ENCODE data around the gene SERGEF.
"Not testable (repeated sequence)": the region's sequence is repeated elsewhere in the genome, so short reads cannot be mapped to it uniquely, and the experiment has no call there.

The SERGEF gene

DNA sequence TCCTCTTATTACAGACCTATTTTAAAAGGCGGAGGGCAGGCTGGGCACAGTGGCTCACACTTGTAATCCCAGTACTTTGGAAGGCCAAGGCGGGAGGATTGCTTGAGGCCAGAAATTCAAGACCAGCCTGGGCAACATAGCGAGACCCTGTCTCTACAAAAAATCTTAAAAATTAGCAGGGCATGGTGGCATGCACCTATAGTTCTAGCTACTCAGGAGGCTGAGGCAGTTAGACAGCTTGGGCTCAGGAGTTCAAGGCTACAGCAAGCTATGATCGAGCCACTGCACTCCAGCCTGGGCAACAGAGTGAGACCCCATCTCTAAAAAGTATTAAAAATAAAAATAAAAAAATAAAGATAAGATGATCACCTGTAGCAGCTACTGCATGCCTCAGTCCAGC lies 12.7 kb downstream of the SERGEF start:
- DNase-seq, result not testable (repeated sequence)

DNA sequence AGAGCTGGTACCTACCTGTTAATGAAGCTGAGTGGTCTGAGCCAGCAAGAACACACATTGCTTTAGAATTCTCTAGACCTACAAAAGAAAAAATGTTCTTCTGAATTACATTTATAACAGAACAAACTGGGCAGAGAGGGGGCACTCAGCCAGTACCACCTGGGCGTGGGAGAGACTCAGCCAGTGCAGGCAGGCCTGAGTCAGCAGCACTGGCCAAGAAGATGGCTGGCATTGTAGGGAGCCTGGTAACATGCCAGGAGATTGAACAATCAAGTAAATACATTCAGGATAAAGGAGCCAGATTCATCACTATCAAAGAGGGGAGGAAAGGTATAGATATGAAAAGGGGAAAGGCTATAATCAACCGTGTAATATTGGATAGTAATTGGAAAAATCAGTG lies 19.9 kb downstream of the SERGEF start:
- no peak for DNase-seq

DNA sequence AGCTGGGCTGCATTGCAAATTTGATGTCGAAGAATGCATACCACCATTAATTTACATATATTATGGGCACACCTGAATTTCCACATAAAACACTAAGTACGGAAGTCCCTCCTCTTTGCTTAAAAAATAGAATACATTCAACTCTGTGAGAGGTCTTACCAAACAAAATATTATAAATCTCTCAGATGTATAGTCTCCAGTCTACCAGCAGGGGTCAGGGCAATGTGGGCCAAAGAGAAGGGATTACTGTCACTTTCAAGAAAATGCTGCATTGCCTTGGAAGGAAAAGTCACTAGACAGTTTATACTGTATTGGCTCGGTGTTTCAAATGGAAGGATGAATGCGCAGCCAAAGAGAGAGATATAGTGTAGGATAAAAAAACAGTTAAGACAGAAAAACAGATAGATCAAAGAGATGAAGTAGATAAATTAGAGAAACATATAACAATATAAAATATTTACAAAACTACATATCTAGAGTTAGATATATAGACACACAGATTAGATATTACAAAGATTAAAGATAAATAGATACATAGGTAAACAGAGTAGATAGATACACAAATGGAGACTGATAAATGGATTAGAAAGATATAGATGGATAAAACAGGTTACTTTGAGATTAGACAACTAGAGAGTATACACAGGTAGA lies 20.9 kb downstream of the SERGEF start:
- DNase-seq, result peak in 2 of 4 experiments; percentile 16

DNA sequence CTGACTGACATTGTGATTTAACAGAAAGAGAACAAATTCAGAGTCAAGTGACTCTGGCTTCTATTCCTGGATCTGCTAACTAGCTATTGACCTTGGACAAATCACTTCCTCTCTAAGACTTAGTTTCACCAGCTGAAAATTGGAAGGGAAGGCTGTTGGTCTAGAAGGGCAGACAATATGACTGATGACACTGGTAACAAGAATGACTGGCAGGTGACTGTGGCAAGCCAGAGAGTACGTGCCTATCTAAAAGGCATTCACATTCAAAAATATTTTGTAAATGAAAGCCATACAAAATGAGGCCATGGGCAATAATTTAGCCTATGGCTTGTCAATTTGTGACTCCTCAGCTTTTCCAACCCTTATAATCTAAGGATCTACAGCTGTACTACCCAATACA lies 23.5 kb downstream of the SERGEF start:
- DNase-seq, result no peak

DNA sequence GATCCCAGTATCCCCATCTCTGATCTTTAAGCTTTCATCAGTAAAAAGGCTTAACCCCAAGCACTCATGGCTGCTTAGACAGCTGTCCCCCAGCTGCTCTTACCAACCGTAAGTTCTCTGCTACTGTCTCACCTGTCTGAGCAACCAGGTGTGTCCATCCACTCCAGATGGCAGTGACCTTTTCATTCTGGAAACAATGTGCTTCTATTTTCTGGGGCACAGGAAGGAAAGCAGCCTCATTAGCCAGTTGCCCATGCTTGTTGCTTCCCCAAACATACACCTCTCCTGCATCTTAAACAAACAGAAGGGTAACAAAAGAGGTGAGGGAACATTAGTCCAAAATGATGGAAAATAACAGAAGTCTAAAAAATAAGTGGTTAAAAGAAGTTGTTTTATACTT lies 24.4 kb downstream of the SERGEF start:
- no peak for DNase-seq

GRCh38 chr11:17987826-17988225 lies 25.0 kb downstream of the SERGEF start:
- no peak for DNase-seq

DNA sequence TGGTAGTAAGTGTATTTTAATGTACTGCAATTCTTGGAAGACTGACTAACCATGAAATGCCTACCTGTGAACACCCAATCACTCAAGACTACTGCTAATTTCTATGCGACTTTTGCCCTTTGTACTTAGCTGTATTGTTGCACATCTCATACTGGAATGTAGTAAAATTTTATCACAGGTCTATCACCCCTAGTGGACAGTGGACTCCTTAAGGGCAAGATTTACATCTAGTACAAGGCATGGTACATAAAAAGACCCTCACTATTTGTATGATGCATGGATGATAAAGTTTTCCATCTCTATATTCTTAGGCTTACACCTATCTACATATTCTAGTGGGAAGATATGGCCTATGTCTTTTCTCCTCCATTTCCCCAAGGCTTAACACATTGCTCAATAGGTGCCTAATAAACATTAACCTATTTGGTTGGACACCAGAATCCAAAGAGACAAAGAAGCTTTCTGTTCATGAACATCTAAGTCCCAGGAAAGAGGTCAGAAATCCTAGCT lies 26.1 kb downstream of the SERGEF start:
- DNase-seq, result no peak

- no peak for DNase-seq
These were observed 26.7 kb downstream of the SERGEF start for GRCh38 chr11:17986007-17986710.

- DNase-seq, result no peak
These were observed 27.3 kb downstream of the SERGEF start for GRCh38 chr11:17985517-17985916.

GRCh38 chr11:17983569-17983968 lies 29.3 kb downstream of the SERGEF start:
- DNase-seq, result no peak

DNA sequence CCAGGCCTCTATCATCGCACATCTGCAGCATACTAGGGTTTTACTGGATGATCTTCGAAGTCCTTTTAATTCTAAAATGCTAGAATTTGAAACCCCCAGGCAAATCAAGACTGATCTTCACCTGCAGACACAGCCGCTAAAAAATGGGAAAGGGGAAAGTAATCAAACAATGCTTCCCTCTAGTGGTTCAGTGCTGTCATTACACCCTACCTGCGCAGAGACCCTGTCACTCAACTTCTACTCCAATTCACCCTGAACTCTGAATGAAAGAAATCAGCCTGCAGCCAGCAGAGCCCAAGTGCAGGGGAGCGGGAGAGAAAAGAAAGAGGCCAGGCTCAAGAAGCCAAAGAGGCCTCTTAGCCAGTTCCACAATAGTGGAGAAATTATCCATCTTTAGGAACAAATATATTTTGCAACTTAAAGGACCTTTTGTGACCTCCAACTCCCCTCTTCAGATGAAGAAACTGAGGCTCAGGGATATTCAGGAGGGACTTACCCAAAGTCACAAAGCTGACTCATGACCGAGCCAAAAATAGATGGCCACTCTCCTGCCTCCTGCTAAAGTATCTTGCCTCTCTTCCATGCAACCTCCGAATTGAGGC lies 33.0 kb downstream of the SERGEF start:
- DNase-seq, result peak in 1 of 4 experiments; percentile 2

GRCh38 chr11:17978553-17979287 lies 34.1 kb downstream of the SERGEF start:
- DNase-seq, result no peak

DNA sequence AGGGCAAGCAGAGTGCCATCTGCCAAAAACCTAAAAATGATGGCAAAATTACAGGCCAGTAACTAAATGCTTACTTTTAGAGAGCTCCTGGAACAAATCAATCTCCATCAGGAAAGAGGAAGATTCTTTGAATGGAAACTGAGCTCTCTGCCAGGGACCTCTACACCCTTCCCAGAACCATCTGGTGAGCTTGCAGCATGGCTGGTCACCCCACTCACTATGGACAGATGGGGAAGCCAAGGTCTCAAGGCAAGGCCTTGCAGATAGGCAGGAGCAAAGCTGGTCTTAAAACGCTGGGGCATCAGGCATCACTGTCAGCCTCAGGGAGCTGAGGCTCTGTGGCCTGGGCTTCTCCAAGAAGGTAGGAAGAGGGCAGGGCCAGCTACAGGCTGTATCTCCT lies 36.2 kb downstream of the SERGEF start:
- no peak for DNase-seq

- DNase-seq, result no peak
These were observed 38.6 kb downstream of the SERGEF start for GRCh38 chr11:17974246-17974645.

DNA sequence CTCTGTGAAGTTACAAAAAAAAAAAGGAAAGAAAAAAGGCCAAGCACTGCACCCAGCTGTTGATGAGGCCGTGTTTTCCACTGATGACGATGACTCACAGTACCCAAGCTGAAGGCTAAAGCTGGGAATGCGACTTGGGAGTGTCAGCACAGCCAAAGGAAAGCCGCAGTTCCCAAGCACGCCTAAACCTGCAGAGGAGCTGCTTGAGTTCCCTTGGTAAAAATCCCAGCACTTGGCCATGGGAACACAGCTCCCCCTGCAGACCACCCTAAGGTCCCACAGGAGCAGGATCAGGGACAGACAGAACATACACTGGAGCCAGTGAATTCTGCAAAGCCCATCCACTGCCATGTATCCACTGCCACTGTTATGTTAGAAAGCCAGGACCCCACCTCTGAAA lies 39.9 kb downstream of the SERGEF start:
- no peak for DNase-seq

GRCh38 chr11:17968206-17968605 lies 44.6 kb downstream of the SERGEF start:
- no peak for DNase-seq

- DNase-seq, result no peak
These were observed 45.2 kb downstream of the SERGEF start for GRCh38 chr11:17967661-17968060.

DNA sequence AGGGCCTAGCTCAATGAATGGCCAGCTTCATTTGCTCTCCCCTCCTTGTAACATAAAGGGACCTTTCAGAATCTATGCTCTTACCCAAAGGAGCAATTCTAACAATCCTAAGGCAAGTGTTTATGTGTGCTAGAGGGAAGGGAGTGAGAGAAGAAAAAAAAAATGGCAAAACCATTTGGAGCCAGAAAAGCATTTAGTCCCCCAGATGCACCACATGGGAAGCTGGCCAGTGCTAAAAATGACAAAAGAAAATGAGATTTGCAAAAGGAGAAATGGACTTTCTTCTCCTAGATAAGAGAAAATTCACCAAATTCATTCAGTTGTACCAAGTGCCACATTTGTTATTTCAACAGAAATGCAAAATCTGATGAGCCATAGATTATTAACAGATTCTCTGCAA lies 52.8 kb downstream of the SERGEF start:
- DNase-seq, result no peak

DNA sequence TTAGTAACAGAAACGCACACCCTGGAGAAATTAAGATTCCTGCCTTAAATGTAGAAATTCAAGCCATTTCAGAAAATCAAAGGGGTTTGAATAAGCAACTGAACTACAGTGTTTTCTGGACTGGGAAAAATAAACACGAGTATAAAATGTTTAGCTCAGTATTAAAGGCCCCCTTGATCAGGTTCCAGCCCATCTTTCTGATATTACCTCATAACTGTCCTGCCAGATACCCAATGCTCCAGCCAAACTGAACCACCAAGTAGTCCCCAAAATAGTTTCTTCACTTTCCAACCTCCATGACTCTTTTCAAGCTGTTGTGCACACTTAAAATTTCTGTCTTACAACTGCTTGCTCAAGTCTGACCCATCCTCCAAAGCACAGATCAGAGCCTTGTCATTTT lies 54.4 kb downstream of the SERGEF start:
- DNase-seq, result no peak

GRCh38 chr11:17954395-17955252 lies 58.2 kb downstream of the SERGEF start:
- DNase-seq, result no peak

- no peak for DNase-seq
These were observed 60.4 kb downstream of the SERGEF start for GRCh38 chr11:17952487-17952886.

DNA sequence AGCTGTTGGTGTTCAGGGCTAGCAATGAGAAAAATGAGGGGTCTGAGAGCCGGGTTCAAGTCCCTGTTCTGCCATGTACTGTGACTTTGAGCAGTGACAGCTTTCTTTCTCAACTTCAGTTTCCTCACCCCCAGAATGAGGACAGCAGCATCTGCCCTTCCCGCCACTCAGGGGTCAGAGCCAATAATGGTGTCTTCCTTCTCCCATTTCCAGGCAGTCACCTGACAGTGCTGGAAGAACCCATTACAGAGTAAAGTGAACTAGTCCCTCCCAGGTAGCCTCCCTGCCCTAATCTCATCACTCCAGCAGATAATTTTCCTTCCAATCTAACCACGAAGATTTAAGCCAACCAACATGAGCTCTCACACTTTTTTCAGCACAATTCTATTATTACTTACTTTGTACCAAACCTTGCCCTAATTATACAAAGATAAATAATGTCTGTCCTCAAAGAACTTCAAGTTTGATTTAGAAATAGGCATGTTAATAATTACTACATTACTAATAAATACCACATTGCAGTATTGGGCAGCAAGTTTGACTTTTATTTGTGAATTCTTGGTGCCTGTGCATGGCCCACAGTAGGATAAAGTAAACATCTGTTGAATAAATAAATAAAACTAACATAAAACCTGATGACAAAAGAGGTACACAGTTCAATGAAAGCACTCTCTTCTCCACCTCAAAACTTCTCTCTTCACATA lies 61.0 kb downstream of the SERGEF start:
- DNase-seq, result no peak

Data from activated CD4-positive, CD25-positive, alpha-beta regulatory T cell (primary cell).